Islet precursor cell (in vitro differentiated cells): ENCODE data around the gene HGS.
A peak's percentile ranks its signal among the peaks of the same experiment; 100 is the strongest.

Experiments used
- DNase-seq: peaks from one replicate; pipeline ENCODE4 v3.0.0-alpha.2; 2018

HGS gene

DNA sequence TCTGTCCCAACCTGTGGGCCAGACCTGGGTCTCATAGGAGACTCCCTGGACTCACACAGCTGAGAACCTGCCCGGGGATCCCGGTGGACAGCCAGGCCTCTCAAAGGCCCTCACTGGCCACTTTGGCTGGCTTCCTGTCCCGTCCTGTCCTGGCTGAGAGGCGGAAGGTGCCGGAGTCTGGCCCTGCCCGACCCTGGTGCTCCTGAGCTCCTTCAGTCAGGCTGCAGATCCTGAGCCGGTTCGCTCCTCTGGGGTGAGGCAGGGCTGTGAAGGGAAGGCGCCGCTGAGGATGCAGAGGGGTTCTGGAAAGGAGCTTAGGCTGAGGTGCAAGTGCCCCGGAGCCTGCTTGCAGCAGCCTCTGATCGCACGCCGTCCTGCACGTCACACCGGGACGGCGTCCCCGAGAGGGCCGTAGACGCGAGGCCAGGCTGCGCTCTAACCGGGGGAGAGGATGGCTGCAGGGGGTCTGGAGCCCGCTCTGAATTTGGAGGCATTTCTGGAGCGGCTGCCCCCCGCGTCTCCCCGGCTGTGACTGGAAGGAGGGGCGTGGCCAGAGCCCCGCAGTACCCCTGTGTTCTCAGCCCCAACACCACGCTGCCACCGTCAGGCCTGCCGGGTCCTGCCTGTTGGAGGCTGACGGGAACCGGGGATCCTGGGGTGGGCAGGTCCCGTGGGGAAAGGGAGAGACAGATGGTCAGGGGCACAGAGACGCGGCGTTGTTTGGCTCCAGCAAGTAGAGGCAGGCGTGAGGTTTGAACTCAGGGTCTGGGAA, 4.1 kb downstream of the HGS start:
- no peak for DNase-seq

DNA sequence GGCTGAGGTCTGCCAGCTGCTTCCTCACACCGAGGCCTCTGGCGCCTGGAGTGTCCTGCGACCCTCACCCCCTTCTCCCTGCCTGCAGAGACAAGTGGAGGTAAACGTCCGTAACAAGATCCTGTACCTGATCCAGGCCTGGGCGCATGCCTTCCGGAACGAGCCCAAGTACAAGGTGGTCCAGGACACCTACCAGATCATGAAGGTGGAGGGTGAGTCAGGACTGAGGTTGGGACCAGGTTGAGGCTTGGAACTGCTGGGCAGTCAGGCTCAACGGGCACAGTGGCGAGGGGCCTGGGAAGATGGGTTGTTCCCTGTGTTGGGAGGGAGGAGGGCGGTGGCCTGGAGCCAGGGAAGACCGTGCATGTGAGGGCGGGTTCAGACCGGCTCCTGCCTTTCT, 4.8 kb downstream of the HGS start:
- no peak for DNase-seq

- DNase-seq: no peak
These were observed 6.3 kb downstream of the HGS start for GRCh38 chr17:81690066-81690465.

DNA sequence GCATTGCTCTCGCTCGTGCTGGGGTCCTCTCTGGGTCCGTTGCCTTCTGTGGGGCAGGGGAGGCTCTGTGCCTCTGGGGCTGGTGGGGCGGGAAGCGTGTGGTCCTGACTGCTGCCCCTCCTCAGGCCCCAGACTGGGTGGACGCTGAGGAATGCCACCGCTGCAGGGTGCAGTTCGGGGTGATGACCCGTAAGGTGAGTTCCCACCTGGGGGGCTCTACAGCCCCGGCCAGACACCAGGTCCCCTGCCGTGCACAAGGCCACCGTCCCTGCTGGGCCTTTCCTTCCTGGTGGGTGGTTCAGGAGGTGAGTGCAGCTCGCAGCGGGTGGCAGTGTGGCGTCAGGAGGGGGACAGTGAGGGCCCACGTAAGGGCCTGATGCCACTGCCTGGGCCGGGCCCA, 6.7 kb downstream of the HGS start:
- DNase-seq: no peak

DNA sequence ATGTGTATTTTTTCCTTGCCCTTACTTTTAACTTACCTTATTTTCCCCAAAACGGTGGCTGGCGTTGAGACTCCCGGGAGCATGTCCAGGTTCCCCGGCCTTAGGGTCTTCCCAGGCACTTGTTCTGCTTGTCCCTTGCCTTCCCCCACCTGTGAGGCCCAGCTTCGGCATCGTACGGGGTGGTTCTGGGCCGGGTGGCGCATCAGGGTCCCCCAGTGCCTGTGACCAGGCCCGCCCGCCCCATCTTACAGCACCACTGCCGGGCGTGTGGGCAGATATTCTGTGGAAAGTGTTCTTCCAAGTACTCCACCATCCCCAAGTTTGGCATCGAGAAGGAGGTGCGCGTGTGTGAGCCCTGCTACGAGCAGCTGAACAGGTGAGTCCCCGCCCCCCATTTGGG, 7.4 kb downstream of the HGS start:
- DNase-seq: no peak

- DNase-seq: no peak
These were observed 7.8 kb downstream of the HGS start for GRCh38 chr17:81691608-81692007.

DNA sequence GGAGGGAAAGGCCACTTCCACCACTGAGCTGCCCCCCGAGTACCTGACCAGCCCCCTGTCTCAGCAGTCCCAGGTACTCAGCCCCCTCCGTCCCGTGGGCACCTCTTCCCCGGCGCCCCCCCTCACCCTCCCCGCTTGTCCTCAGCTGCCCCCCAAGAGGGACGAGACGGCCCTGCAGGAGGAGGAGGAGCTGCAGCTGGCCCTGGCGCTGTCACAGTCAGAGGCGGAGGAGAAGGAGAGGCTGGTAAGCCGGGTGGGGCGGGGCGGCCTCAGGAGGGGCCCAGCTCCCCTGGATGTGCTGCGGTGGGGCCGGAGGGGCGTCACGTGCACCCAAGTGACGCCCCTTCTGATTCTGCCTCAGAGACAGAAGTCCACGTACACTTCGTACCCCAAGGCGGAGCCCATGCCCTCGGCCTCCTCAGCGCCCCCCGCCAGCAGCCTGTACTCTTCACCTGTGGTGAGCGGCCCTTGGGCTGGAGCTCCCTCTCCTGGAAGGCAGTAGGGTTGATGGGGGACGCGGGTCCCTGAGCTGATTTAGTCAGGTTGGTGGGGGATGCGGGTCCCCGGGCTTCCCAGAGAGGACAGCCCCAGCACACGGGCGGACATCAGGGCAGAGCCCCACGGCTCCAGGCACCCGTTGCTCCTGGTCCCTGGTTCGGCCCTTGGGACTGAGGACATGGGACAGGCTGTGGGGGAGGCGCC, 9.8 kb downstream of the HGS start:
- DNase-seq: no peak

DNA sequence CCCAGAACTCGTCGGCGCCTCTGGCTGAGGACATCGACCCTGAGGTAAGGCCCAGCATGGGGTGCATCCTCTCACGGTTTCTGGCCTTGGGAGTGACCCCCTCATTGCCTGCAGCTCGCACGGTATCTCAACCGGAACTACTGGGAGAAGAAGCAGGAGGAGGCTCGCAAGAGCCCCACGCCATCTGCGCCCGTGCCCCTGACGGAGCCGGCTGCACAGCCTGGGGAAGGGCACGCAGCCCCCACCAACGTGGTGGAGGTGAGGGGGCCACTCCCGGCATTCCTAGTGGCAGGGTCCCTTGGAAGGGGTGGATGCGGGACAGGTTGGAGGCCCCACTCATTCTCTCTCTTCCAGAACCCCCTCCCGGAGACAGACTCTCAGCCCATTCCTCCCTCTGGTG, 11.0 kb downstream of the HGS start:
- no peak for DNase-seq

- no peak for DNase-seq
These were observed 11.4 kb downstream of the HGS start for GRCh38 chr17:81695211-81695610.

DNA sequence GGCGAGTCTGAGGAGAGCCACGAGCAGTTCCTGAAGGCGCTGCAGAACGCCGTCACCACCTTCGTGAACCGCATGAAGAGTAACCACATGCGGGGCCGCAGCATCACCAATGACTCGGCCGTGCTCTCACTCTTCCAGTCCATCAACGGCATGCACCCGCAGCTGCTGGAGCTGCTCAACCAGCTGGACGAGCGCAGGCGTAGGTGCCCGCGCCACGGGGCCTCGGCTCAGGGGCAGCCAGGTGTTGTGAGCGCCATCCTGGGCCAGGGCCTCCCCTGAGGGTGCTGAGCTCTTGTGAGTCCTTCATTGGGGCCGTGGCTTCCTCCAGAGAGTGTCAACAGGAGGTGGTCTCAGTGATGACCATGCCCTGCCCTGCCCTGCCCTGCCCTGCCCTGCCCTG, 12.0 kb downstream of the HGS start:
- no peak for DNase-seq

DNA sequence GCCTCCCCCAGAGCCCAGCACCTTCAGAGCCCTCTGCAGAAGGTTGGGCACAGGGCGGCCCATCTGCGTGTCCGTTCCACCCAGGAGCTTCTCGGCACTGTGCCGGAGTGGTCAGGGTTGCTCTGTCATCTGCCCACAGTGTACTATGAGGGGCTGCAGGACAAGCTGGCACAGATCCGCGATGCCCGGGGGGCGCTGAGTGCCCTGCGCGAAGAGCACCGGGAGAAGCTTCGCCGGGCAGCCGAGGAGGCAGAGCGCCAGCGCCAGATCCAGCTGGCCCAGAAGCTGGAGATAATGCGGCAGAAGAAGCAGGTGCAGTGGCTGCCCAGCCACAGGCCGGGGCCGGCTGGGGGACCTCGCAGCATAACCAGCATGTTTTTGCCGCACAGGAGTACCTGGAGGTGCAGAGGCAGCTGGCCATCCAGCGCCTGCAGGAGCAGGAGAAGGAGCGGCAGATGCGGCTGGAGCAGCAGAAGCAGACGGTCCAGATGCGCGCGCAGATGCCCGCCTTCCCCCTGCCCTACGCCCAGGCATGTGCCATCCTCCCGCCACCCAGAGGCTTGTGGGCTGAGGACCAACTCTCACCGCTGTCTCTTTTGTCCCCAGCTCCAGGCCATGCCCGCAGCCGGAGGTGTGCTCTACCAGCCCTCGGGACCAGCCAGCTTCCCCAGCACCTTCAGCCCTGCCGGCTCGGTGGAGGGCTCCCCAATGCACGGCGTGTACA, 12.6 kb downstream of the HGS start:
- no peak for DNase-seq

DNA sequence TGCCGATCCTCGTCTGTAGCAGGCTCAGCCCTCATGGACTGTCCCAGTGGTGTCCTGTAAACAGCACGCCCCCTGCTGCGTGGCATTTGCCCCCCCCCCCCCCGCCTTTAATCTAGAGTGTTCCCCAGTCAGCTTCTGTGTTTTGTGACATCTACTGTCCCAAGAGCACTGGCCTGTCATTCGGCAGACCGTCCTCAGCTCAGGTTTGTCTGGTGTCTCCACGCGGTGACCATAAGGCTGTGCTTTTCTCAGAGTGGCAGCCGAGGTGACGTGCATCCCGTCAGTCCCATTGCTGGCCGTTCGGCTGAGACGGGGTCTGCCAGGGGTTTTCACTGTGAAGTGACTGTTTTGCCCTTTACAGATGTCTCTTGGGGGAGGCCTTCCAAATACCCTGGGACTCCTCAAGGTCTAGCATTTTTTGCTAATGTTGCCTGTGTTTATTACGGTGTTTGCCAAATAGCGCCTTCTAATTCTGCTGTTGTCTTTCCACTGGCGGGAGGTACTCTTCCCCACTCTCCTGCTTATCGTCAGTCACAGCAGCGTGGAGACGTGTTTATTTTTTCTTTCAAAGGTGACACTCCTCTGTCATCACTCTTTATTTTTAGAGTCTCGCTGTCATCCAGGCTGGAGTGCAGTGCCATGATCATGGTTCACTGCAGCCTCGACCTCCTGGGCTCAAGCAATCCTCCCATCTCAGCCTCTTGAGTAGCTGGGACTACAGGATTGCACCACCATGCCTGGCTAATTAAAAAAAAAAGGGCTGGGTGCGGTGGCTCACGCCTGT, 13.6 kb downstream of the HGS start:
- no peak for DNase-seq

DNA sequence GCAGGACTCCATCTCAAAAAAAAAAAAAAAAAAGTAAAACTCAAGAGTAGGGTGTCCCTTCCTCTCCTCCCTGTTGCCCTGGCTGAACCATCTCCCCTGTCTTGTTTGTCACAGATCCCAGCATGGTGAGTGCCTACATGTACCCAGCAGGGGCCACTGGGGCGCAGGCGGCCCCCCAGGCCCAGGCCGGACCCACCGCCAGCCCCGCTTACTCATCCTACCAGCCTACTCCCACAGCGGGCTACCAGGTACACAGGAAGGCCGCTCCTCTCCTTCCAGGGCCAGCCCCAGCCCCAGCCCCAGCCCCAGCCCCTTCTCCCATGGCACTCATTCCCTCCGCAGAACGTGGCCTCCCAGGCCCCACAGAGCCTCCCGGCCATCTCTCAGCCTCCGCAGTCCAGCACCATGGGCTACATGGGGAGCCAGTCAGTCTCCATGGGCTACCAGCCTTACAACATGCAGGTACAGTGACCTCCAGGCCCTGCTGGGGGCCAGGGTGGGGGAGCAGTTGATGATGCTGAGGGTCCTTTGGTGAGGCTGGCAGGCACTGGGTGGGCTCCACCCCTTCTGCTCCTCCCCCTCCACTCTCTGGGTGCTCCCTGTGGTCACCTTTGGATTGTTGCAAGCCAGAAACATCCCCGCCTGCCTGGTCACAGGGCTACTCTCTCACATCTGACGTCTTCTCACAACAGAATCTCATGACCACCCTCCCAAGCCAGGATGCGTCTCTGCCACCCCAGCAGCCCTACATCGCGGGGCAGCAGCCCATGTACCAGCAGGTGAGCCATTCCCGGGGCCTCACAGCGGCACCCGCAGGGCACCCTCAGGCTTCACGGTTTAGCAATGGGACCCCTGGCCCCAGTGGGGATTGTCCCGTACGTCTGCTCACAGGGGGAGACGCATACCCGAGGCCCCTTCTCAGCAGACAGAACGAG, 16.8 kb downstream of the HGS start:
- no peak for DNase-seq

DNA sequence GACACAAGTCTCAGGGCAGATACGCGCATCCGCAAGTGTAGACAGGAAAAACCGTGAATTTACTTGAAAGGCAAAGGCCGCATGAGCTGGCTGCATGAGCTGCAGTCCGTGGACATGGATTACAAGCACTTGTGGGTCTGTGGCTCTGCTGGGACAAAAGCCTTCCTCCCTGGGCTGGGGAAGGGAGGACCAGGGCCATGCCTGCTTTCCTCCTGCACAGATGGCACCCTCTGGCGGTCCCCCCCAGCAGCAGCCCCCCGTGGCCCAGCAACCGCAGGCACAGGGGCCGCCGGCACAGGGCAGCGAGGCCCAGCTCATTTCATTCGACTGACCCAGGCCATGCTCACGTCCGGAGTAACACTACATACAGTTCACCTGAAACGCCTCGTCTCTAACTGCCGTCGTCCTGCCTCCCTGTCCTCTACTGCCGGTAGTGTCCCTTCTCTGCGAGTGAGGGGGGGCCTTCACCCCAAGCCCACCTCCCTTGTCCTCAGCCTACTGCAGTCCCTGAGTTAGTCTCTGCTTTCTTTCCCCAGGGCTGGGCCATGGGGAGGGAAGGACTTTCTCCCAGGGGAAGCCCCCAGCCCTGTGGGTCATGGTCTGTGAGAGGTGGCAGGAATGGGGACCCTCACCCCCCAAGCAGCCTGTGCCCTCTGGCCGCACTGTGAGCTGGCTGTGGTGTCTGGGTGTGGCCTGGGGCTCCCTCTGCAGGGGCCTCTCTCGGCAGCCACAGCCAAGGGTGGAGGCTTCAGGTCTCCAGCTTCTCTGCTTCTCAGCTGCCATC, 17.7 kb downstream of the HGS start:
- no peak for DNase-seq

GRCh38 chr17:81702934-81703746, 19.3 kb downstream of the HGS start, which contains the start of gene MRPL12:
MRPL12 (plus strand) TSS chr17:81703367; CDS start chr17:81703502, 135 bp downstream.
- DNase-seq: peak; percentile 97

DNA sequence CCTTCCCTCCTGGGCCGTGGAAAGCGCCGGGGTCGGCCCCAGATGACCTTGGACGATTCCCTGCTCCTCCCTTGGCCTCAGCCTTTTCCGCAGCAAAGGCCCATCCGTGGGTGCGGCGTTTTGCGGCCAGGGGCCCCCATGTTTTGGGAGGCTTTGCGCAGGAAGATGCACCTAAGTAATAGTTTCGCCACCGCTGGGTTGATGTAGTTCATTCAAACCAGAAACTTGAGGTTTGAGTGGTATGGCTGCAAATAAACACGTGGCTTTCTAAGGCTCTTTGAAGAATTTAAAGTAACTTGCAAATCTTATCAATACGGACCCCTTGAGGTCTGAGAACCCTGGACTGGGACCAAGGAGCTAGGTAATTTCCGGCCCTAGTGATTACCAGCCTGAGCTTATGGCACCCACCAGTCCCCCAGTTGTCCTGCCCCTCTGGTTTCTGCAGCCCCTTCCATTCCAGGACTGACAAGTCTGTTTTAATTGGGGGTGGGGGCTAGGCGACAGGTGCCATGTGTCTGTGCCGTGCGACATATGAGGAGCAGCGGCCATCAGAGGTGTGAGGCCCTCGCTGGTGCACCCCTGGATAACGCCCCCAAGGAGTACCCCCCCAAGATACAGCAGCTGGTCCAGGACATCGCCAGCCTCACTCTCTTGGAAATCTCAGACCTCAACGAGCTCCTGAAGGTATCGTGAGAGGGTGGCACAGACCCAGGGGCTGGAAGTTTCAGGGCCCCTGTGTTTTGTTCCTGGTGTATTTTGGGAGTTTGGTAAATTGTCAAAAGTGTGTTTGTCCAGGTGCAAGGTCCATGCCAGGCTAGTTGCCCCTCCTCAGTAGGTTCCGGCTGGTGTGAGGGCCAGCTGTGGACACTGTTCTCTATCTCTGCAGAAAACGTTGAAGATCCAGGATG, 20.2 kb downstream of the HGS start:
- no peak for DNase-seq

GRCh38 chr17:81705518-81706231, 21.9 kb downstream of the HGS start:
- DNase-seq: no peak

DNA sequence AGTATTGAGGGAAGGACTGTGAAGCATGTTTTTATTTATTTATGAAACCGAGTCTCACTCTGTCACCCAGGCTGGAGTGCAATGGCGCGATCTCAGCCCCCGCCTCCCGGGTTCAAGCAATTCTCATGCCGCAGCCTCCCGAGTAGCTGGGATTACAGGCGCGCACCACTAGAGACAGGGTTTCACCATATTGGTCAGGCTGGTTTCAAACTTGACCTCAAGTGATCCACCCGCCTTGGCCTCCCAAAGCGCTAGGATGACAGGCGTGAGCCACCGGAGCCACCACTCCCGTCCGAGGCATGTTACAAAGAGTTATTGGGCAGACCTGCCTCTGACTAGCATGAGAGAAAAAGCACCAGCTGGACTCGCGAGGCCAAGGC, 22.4 kb downstream of the HGS start:
- no peak for DNase-seq
